Coronary artery (tissue), 2 donors: Measurements from ENCODE around the gene AK8.
"Not testable (repeated sequence)": the region's sequence is repeated elsewhere in the genome, so short reads cannot be mapped to it uniquely, and the experiment has no call there.

Source experiments
- DNase-seq: peaks from one replicate; pipeline ENCODE4 v3.0.0-alpha.2; 2017; ENCODE audit warnings: low spot score
- H3K27ac ChIP-seq, 2 donors: fragments of 200-600 bp; sonication (generic); one replicate each; pipeline ENCODE4 v1.5.1; 2016 to 2019
- H3K4me3 ChIP-seq: fragments of 200-600 bp; sonication (generic); 2 replicates; pipeline ENCODE4 v1.5.1; 2016; ENCODE audit warnings: mild to moderate bottlenecking, moderate library complexity
- CTCF ChIP-seq: fragments of 200-600 bp; sonication (generic); IDR thresholded peaks from one replicate; pipeline ENCODE4 v1.5.1; 2019; ENCODE audit warnings: antibody characterized with exemption

Gene AK8

GRCh38 chr9:132716007-132716406 is 162.1 kb downstream of the AK8 start:
- Histone ChIP-seq H3K27ac (no peak overlapping the region), H3K4me3 (no peak overlapping the region)
- no peak for TF ChIP-seq CTCF
- no peak for DNase-seq

GRCh38 chr9:132712753-132713152 is 165.3 kb downstream of the AK8 start:
- TF ChIP-seq CTCF, result no peak
- H3K4me3 ChIP-seq, result no peak overlapping the region

GRCh38 chr9:132711846-132712245 is 166.2 kb downstream of the AK8 start:
- Histone ChIP-seq H3K4me3 (no peak overlapping the region), H3K27ac (no peak overlapping the region)
- DNase-seq, result no peak
- TF ChIP-seq CTCF, result no peak

More at GRCh38 chr9:132712753-132713152, 165.3 kb downstream of the AK8 start:
- DNase-seq, result no peak
- no peak overlapping the region for H3K27ac ChIP-seq

GRCh38 chr9:132711152-132711551 is 166.9 kb downstream of the AK8 start:
- not testable (repeated sequence) for H3K27ac ChIP-seq, H3K4me3 ChIP-seq, DNase-seq

GRCh38 chr9:132710333-132710732 is 167.8 kb downstream of the AK8 start:
- no peak for DNase-seq
- H3K4me3 ChIP-seq, result no peak overlapping the region
- no peak for TF ChIP-seq CTCF
- H3K27ac ChIP-seq, result no peak overlapping the region

GRCh38 chr9:132708769-132709430 is 169.2 kb downstream of the AK8 start:
- no peak for TF ChIP-seq CTCF
- Histone ChIP-seq H3K27ac (no peak overlapping the region), H3K4me3 (no peak overlapping the region)
- DNase-seq, result no peak

GRCh38 chr9:132708239-132708638 is 169.8 kb downstream of the AK8 start:
- DNase-seq, result no peak
- TF ChIP-seq CTCF, result no peak
- H3K4me3 ChIP-seq, result no peak overlapping the region
- H3K27ac ChIP-seq, result no peak overlapping the region

GRCh38 chr9:132703336-132703735 is 174.7 kb downstream of the AK8 start:
- H3K27ac ChIP-seq, result no peak overlapping the region

More at GRCh38 chr9:132703336-132703735, 174.7 kb downstream of the AK8 start:
- no peak for TF ChIP-seq CTCF
- no peak for DNase-seq
- no peak overlapping the region for H3K4me3 ChIP-seq
